HG02840 (cell line): ENCODE results near the gene ST6GALNAC2.
"Not testable (repeated sequence)": the region's sequence is repeated elsewhere in the genome, so short reads cannot be mapped to it uniquely, and the experiment has no call there.

ENCODE experiments used
- ATAC-seq: cut with Tn5 transposase; IDR thresholded peaks from one replicate; pipeline ENCODE4 v1.9.1; 2021; ENCODE audit warnings: mild to moderate bottlenecking, moderate library complexity, moderate number of reproducible peaks; ENCODE audit not compliant: unreplicated experiment, low FRiP score

Gene ST6GALNAC2

DNA sequence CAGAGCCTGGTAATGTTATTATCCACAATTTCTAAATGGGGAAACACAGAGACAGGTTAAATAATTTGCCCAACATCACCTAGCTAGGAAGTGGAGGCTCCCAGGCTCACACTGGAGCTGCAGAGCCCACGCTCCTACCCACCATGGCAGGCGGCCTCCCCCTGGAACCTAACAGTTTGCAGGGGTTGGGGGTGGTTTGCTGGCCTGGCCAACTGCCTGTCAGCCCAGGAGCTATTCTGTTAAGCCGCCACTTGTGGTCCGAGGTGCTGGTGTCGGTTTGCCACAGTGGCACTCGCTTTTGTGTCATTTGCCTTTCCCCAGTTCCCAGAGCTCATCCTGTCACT lies 42.2 kb downstream of the ST6GALNAC2 start:
- ATAC-seq = no peak

DNA sequence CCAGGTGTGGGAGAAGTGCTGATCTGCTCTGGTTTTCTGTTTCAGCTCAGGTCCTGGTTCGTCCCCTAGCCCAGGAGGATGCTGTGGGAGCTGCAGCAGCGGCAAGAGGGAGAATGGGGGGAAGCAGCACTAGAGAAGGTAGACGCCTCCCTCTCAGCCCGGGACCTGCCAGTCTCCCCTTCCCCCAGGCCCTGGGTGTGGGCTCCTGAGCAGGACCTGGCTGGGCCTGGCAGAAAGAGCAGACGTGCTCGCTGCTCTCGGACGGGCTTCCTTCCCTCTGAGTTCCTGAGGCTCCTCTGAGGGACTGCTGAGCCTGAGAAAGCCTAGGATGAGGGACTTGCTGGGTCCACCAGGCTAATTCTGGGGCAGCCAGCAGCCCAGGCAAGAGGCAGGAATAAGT lies 42.7 kb downstream of the ST6GALNAC2 start:
- no peak for ATAC-seq

DNA sequence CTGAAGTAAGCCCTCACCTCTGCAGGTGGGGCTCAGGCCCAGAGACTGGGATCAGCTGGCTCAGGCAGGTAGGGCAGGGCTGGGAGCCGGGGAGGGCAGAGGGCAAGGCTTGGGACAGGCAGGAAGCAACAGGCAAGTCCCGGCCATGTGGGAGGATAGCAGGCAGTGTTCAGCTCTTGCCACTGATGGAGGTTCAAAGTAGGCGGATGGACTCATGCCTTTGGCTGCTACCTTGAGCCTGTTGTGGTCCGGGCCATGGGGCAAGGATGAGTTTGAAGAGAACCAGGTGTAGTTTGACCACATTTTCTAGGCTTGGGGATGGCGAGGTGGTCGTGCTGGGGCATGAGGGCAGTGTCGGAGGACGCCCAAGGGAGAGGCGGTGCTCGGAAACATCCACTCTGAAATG lies 43.1 kb downstream of the ST6GALNAC2 start:
- no peak for ATAC-seq

DNA sequence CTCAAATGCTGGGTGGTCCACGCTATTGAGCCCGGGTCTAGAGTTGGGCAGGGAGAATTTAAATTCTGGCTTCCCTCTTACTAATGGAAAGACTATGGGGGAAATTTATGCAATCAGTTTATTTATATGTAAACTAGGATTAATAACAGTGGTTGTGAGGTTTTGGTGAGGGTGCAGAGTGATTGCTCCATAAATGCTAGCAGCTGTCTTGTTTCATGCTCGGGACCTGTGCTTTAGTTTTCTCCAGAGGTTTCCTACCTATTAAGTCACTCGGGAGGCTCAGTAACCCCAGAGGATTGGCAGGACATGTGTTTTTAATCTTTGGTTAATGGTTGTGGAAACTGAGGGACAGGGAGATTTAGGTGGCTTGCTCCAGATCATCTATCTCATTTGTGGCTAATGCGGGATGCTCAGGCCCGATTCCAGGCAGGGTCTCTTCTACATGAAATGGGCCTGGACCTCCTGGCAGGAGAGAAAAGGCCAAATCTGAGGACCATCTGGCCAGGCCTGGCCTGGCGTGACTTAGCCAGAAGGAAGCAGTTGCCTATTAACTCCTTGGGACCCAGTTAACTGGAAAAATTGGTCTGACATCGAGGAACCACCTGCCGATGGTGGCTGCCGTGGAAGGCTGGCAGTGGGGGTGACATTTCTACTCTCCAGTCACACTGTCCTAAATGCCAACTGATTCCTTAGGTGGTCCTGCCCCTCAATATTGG lies 43.8 kb downstream of the ST6GALNAC2 start:
- no peak for ATAC-seq

DNA sequence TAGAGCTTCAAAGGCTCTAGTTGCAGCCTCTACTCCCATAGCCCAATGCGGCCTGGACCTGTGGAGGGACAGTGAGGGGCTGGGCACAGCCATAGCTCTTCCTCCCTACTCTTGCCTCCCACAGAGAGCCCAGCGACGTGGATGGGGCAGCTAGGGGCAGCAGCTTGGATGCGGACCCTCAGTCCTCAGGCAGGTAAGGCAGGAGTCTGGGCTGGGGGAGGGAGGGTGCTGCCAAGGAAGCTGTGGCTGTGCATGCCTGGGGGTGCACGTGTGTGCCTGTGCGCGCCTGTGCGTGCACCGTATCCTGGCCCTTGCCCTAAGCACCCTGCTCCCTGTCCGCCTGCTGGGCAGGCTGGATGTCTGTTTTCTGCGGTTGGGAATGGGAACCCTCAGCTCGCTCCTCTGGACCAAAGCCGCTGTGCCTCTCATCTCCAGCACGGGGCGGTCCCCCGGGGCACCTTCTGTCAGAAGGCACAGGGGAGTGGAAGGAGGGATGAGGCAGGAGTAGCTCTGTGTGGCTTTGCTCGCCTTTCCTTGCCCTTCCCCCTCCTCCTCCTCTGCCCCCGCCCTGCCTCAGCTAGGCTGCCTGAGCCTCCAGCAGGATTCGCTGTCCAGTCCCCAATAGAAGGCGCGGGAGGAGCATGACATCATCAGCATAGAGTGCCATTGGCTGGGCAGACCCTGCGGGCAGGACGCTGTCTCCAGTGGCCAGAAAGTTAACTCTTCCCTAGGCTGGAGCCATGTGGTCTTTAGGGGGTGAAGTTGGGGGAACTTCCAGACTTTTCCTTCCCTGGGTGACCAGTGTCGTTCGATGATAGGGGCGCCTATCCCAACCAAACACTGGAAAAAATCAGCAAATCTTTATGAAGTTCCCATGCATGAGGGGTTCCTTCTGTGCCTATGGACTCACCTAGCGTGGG lies 45.0 kb downstream of the ST6GALNAC2 start:
- ATAC-seq = no peak

DNA sequence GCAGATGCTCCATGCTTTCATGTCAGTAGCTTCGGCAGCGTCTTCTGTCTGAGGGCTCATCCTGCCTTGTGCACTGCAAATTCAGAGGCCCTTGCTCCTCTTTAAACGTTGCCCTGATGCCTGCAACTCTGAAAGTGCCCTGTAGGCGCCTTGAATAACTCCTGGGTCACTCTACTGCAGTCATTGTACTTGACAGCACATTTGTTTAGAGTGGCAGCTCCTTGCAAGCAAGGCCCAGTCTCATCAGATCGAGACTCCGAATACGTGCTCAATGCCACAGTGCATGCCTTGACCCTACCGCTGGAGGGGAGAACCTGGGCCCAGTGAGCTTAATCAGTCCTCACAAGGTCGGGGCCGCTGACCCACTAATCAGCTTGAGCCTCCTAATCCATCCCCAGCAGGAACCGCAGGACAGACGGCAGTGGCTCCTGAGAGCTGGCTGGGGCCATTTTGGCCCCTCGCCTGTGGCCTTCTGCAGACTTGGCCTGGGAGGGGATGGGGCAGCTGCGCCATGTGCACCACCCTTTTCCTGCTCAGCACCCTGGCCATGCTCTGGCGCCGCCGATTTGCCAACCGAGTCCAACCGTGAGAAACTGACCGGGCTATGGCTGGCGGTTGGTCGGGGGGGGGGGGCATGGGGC lies 45.9 kb downstream of the ST6GALNAC2 start, which contains the start of gene PRCD:
PRCD (plus strand) TSS at position 414 of the 641 bp plus-strand sequence; CDS start at position 512, 98 bp downstream.
- no peak for ATAC-seq

DNA sequence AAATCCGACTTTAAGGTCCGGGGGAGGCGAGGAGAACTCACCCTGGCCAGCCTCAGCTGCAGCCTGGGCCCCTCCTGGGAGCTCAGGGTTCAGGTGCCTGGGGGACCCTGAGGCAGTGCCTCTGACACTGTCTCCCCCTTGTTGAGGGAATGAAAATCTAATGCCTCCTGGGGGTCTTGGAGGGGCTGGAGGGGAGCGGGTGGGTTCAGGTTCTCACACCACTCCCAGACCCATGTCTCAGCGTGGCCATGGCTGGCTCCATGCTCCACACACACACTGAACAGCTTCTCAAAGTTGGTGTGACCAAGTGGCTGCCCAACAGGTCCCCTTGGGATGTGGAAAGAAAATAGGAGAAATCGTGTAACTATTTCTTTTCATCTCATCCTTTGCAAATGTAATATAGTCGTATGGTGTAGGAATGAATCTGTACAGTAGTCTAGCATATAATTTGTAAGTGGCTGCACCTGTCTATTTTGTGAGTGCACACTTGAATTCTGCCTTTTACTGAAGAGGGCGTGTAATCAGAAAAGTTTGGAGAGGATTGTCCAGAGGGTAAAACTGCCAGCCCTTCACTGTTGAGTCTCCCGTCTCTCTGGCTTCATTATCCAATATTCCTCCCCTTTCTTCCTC lies 46.6 kb downstream of the ST6GALNAC2 start:
- ATAC-seq = no peak

DNA sequence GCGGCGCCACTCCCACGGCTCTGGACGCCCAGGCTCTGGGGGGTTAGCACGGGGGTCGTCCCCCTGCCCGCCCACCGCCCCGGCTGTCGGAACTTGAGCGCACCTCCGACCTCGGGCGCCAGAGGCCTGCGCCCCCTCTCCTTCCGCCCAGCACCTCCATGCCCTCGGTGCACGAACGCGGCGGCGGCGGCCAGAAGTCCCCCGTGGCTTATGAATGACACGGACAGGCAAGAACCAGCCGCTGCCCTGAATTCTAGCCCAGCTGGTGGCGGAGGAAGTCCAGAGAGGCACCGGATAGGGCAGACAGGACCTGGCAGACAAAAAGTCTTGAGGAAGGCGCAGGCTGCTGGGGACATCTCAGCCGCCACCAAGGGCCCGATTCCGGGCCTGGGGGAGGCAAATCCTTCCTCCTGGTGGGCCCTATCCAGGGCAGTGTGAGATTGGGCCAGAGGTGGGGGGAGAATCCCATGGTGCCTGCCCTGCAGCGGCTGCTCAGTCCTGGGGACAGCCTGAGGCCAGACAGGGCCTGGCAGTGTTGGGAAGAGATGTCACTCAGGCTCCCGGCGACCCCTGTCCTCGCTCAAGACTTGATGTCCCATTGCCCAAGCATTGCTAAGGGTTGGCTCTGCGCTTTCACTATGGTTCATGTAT lies 47.3 kb downstream of the ST6GALNAC2 start:
- ATAC-seq = no peak

DNA sequence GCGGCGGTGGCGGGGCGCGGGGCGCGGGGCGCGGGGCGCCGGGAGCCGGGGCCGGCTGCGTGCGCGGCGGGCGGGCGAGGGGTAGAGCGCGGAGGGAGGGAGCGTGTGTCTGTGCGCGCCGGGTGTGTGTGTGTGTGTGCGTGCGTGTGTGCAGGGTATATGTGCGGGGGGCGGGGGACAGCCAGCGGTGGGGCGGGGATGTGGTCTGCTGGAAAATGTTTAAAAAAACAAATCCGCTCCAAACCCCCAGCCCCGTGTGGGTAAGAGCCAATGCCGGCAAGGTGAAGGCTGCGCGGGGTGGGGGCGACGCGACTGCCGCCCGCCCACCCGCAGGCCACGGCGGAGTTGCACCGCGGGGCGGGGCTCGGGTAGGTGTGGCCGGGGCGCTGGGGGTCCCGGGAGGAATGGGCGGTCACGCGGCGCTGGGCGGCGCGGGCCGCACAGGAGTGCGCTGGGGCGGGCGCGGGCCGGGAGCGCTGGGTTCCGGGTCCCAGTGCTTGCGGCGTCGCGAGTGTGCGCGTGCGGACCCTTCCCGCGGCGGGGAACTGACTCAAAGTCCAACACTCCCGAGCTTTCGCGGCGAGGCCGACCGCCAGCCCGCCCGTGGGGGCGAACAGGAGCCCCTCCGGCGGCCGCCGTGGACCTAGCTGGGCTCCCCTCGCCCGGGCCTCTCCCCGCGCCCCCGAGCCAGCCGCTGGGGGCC lies 47.9 kb downstream of the ST6GALNAC2 start, which contains the start of gene CYGB:
CYGB (minus strand) TSS at position 132 of the 703 bp plus-strand sequence. CDS start 167 bp downstream, outside the sequence.
- ATAC-seq = no peak

DNA sequence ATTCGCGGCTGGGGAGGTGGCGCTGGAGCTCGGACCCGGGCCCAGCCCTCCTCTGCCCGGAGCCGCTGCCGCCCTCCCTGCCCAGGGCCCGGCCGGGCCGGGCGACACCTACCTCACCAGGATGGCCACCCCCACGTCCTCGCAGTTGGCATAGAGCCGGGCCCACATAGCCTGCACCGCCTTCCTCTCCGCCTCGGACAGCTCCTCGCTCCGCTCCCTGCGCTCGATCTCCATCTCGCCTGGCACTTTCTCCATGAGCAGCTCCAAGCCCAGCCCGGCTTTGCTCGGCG lies 48.4 kb downstream of the ST6GALNAC2 start:
- ATAC-seq = no peak

DNA sequence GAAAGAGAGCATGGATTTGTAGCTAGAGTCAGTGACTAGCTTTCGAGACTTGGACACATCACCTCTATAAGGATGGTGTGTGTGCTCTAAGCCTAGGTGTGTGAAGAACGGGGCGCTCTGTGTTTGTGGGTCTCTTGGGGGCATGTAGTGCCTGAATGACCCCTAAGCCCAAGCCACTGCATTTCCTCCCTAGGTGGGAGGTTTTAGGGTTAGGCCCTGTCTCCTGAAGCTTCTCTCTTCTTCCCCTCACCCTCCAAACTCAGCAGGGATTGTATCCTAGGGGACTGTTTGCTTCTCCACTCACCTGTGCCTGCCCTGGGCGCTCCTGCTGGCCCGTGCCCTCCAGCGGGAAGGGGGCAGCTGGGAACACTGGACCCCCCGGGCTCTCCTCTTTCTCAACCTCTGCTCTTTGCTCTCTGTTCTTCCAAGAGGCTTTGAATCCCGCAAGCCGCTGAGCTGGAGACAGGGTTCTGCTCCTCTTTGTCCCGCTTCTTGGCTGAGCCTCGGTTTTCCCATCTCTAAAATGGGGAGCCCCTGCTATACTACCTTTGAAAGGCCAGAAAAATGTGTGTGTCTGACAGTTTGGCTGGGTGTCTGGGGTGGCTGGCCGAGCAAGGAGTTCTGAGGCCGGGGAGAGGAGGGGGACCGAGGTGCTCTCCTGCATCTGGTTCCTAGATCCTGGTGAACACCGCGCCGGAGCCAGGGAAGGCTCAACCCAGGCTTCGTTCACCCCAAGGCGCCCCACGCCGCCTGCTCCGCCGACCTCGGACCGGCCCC lies 49.0 kb downstream of the ST6GALNAC2 start:
- ATAC-seq = no peak

DNA sequence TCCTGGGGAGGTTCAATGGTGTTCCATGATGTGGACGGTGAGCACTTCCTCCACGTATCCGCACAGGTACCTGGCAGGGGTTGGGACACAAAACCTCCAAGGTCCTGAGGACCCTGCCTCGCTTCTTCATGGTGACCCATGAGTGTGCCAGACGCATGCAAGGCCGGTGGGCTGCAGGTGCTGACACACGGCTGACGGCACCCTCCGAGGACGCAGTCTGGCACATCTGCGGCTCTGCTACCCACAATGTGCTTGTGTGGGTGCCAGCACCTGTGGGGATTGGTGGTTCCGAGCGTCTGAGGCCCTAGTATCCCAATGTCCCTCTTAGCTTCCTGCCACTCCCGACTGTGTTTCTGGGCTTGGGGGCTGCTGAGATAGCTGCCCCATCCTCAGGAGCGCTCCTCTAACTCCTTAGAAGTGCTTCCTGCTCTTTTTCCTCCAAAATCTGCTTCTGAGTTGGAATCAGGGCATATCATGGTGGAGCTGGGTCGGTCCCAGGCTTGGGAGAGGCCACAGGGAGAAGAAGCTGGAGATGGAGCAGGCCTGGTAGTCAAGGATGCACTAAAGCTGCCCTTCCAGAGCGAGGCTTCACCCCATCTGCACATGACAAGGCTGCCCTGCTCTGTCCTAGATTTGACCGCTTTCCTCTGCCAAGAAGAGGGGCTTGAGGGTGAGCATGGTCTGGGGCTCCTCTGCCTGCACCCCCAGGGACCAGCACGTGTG lies 49.7 kb downstream of the ST6GALNAC2 start:
- no peak for ATAC-seq

DNA sequence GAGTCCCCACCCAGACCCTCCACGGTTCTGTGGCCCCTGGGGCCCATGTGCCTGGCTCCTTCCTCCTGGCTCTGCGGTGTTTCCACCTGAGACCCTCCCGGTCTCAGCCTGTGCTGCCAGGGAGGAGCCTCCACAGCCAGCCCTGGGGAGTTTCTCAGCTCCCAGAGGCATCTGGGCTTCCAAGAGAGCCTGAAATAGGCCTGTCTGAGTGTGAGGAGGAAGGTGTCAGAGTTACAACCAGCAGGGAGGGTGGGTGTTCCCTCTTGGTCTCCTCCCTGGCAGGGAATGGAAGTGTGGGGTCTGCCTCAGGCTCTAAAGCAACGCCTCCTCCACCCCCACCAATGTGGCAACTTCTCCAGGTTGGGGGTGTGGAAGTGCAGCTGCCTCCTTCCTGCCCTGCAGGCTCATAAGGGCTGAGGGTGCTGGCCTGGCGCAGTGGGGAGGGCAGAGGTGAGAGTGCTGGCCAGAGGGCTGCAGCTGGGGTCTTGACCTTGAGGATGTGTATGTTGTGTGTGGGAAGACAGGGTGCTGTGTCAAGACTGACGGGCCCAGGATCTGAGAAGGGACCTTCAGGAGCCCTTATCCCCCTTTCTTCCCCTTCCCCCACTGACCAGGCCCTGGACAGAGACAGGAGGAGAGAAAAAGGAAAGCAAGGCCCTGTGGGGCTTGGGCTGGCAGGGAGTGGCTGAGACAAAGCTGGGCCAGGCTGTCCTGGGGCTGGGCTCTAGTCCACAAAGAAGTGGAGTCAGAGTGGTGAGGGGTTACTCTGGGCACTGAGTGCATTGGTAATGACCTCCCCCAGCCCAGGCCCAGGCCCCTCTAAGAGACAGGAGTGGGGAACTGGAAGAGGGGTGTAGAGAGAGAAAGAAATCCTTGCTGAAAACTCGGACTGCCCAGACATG lies 50.6 kb downstream of the ST6GALNAC2 start:
- ATAC-seq = no peak

DNA sequence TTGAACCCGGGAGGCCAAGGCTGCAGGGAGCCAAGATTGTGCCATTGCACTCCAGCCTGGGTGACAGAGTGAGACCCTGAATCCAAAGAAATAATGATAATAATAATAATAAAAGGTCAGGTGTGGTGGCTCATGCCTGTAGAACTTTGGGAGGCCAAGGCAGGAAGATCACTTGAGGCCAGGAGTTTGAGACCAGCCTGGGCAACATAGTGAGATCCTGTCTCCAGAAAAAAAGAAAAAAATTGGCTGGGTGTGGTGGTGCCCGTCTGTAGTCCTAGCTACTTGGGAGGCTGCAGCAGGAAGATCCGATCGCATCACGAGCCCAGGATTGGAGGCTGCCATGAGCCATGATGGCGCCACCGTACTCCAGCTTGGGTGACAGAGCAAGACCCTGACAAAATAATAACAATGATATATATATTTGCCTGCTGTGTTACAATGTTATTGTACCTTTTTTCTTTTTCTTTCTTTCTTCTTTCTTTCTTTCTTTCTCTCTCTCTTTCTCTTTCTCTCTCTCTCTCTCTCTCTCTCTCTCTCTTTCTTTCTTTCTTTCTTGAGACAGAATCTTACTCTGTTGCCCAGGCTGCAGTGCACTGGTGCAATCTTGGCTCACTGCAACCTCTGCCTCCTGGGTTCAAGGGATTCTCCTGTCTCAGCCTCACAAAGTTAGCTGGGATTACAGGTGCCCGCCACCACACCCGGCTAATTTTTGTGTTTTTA lies 51.9 kb downstream of the ST6GALNAC2 start:
- not testable (repeated sequence) for ATAC-seq

DNA sequence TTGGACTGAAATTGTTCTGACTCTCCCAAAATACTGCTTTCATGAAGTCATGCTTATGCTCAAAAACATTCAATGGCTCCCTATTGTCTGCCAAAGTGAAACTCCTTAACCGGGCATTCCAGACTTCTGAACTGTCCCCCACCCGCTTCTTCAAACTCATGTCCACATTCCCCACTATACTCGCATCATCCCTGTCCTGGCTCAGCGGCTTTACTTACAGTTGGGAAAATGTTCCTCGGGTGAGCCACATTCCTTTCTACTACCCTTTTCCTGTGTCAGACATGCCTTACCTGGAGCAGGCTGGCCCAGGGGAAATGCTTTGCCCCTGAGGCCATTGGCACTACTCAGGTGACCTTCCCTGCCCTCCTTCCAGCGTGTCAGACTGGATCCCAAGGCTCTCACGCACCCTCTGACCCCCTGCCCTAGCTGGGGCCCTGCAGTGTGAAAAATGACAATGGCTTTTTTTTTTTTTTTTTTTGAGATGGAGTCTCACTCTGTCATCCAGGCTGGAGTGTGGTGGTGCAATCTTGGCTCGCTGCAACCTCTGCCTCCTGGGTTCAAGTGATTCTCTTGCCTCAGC lies 53.5 kb downstream of the ST6GALNAC2 start:
- no peak for ATAC-seq

DNA sequence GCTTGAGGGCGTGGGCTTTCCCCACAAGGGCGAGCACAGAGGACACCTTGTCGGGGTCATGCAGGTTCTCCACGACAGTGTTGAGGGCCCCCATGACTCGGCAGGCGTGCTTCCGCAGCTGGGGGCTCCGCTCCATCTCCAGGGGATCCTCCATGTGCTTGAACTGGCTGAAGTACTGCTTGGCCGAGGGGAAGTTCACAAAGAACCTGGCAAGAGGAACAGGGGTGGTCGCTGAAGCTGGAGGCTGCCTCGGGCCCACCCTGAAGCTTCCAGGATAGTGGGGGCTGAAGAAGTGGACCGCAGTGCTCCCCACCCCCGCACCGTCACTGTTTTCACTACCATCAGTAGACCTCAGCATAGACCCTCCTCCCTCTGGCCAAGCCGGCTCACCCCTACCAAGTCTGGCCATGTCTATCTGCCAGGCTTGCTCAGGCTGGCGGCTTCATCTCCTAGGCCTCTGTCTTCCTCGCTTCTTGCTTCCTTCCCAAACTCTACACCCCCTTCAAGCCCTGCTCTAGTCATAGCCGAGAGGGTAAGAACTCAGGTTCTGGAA lies 54.1 kb downstream of the ST6GALNAC2 start:
- ATAC-seq = no peak
